ENCODE results near the gene KASH5. TPM values are rescaled to one million over a fixed set of nuclear protein-coding genes. Genes with fewer than 3 reads are reported as not detected.

Gene KASH5
- total RNA-seq, 1 experiment from 2014 or later, result 0.30 TPM

- DNase-seq (ENCODE audit: low read depth), result no peak
- in situ Hi-C loops (cut with HindIII; ENCODE audit: low pct_unique_long_range_greater_than_20kb, low sequenced_read_pairs), result no loop called here
Measured at GRCh38 chr19:49463960-49464740, 76.1 kb downstream of the KASH5 start.

- DNase-seq (ENCODE audit: low read depth), result no peak
- in situ Hi-C loops (cut with HindIII; ENCODE audit: low pct_unique_long_range_greater_than_20kb, low sequenced_read_pairs), result no loop called here
Measured at GRCh38 chr19:49465371-49465770, 77.3 kb downstream of the KASH5 start.

Other genes with a start within 250 kb of the KASH5 start
- not detected in 2 replicates for gene HRC, start 232.9 kb upstream of the KASH5 start, total RNA-seq (2014; rRNA removed; shearing (Covaris generic); ENCODE audit: low replicate concordance)
- 13.9 and 18.2 TPM in 2 replicates for gene TRPM4, start 230.5 kb upstream of the KASH5 start, total RNA-seq (2014; rRNA removed; shearing (Covaris generic); ENCODE audit: low replicate concordance)
- 0.90 and 1.6 TPM in 2 replicates for gene SLC6A16, start 63.1 kb upstream of the KASH5 start, total RNA-seq (2014; rRNA removed; shearing (Covaris generic); ENCODE audit: low replicate concordance)
- not detected in 2 replicates for gene CD37, start 52.8 kb upstream of the KASH5 start, total RNA-seq (2014; rRNA removed; shearing (Covaris generic); ENCODE audit: low replicate concordance)
- 36.8 and 42.4 TPM in 2 replicates for gene TEAD2, start 25.8 kb upstream of the KASH5 start, total RNA-seq (2014; rRNA removed; shearing (Covaris generic); ENCODE audit: low replicate concordance)
- gene DKKL1, start 24.4 kb upstream of the KASH5 start, total RNA-seq (2014; rRNA removed; shearing (Covaris generic); ENCODE audit: low replicate concordance), result 0.30 TPM in 1 of 2 replicates, not detected in the other
- gene PTH2, start 35.2 kb downstream of the KASH5 start, total RNA-seq (2014; rRNA removed; shearing (Covaris generic); ENCODE audit: low replicate concordance), result not detected in 2 replicates
- gene GFY, start 37.1 kb downstream of the KASH5 start, total RNA-seq (2014; rRNA removed; shearing (Covaris generic); ENCODE audit: low replicate concordance), result not detected in 2 replicates
- gene SLC17A7, start 53.3 kb downstream of the KASH5 start, total RNA-seq (2014; rRNA removed; shearing (Covaris generic); ENCODE audit: low replicate concordance), result not detected in 2 replicates
- 142 and 146 TPM in 2 replicates for gene PIH1D1, start 63.6 kb downstream of the KASH5 start, total RNA-seq (2014; rRNA removed; shearing (Covaris generic); ENCODE audit: low replicate concordance)
- 83.2 and 88.7 TPM in 2 replicates for gene ALDH16A1, start 65.0 kb downstream of the KASH5 start, total RNA-seq (2014; rRNA removed; shearing (Covaris generic); ENCODE audit: low replicate concordance)
- gene FLT3LG, start 86.0 kb downstream of the KASH5 start, total RNA-seq (2014; rRNA removed; shearing (Covaris generic); ENCODE audit: low replicate concordance), result 0.35 and 0.71 TPM in 2 replicates
- 2,724 and 3,070 TPM in 2 replicates for gene RPL13A, start 99.4 kb downstream of the KASH5 start, total RNA-seq (2014; rRNA removed; shearing (Covaris generic); ENCODE audit: low replicate concordance)
- 2,936 and 3,126 TPM in 2 replicates for gene RPS11, start 108.2 kb downstream of the KASH5 start, total RNA-seq (2014; rRNA removed; shearing (Covaris generic); ENCODE audit: low replicate concordance)
- gene FCGRT, start 124.4 kb downstream of the KASH5 start, total RNA-seq (2014; rRNA removed; shearing (Covaris generic); ENCODE audit: low replicate concordance), result 75.4 and 121 TPM in 2 replicates
- 0.27 and 0.52 TPM in 2 replicates for gene RCN3, start 139.8 kb downstream of the KASH5 start, total RNA-seq (2014; rRNA removed; shearing (Covaris generic); ENCODE audit: low replicate concordance)
- gene NOSIP, start 192.3 kb downstream of the KASH5 start, total RNA-seq (2014; rRNA removed; shearing (Covaris generic); ENCODE audit: low replicate concordance), result 172 and 190 TPM in 2 replicates
- 9.5 TPM in 1 of 2 replicates, not detected in the other for gene PRRG2, start 193.1 kb downstream of the KASH5 start, total RNA-seq (2014; rRNA removed; shearing (Covaris generic); ENCODE audit: low replicate concordance)
- gene PRR12, start 202.9 kb downstream of the KASH5 start, total RNA-seq (2014; rRNA removed; shearing (Covaris generic); ENCODE audit: low replicate concordance), result 1.3 and 2.3 TPM in 2 replicates

All from Caki2 (cell line).